ENCODE measurements around the gene TAS1R3. TPM values are rescaled to one million over a fixed set of nuclear protein-coding genes. Genes with fewer than 3 reads are reported as not detected.

The TAS1R3 gene
- total RNA-seq, 1 experiment from 2014 or later = 0.07 TPM

DNA sequence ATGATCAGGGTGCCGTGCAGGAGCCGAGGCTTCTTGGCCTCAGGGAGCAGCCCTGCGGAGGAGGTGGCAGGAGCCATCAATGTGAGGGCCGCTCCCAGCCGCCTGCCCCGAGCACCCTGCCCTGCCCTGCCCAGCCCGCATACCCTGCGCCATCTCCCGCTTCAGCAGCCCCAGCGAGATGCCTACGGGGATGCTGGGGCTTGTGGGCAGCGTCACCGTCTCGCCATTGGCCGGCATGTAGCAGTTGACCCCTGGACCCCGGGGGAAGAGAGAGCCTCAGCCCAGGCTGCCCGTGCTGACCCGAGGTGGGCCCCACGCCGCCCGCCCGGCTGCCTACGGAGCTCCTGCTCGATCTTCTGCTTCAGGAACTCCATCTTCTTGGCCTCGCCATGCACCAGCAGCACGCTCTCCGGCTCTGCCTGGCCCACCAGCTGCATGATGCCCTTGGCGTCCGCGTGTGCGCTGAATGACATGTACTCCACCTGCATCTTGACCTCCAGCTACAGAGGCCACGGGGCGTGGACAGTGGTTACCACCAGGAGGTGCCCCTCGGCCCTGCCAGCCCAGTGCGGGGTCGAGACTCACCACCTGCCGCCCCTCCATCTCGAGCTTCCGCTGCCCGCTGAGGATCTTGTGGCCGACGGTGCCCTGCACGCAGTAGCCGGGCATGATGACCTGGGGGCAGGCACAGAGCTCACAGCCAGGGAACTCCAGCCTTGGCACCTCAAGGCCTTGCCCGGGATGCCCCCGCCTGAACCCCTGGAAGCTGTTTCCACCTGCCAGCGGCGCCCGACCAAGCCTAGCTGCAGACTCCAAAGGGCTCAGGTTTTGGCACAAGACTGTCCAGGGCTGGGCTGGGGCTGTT, 18.4 kb upstream of the TAS1R3 start:
- H3K9ac ChIP-seq (ENCODE audit: low read length) = no peak overlapping the region
- no TSS peak for BruUV-seq (replicated peaks)

DNA sequence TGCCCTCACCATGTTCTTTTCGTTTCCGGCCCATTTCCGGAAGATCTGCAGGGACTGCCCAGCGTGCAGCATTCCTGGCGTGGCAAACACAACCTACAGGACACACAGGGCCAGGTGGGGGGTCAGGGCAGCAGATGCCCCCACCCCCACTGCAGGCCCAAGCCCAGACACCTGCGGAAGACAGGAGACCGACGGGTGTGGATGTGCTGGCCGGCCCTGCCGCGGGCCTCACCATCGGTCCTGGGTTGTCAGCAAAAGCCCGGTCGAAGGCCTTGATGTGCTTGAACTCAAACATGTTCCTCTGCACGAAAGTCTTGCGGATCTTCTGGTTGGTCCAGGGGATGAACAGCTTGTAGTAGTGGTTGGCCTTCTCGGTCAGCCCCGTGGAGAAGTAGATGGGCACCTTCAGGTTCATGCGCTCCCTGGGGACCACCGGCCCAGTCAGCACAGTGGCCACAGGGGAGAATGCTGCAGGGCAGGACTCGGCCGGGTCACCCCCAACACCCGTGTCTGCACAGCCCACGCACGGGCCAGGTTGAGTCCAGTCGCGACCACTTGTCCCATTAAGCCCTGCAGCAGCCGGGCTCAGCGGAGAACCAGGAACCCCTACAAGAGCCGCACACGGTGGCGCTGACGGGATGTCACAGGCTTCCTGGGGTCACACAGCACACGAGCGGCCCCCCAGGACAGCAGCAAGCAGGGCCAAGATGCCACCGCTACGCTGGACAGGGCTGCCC, 17.4 kb upstream of the TAS1R3 start:
- ChIA-PET POLR2A (no interaction called here), RAD21 (ENCODE audit: low non-redundant PET in 1 of 2, low total read pairs in 2 of 2, uncharacterized antibody in 2 of 2, unreplicated experiment in 2 of 2) (no interaction called here), CTCF (no interaction called here)
- ATAC-seq = no peak
- no peak overlapping the region for H2AFZ ChIP-seq (ENCODE audit: low read depth, low read length, poor library complexity, severe bottlenecking)
- intact Hi-C loops (cut with micrococcal nuclease) = no loop called here
- no peak overlapping the region for H3K4me3 ChIP-seq (replicated peaks in 1 of 2; ENCODE audit: low read depth in 1 of 2, low read length in 2 of 2)
- H3K36me3 ChIP-seq (ENCODE audit: control insufficient read depth in 1 of 2, insufficient read depth in 2 of 2, low read length in 2 of 2) = peaks cover 19 to 39% of the 10 kb centered on the region in 2 experiments
- H3K9me3 ChIP-seq (ENCODE audit: control insufficient read depth in 1 of 2, insufficient read depth in 1 of 2, low read depth in 1 of 2, low read length in 2 of 2) = no peaks in the 10 kb centered on the region
- H4K20me1 ChIP-seq (ENCODE audit: insufficient read depth) = peaks cover 5% of the 10 kb centered on the region; the same call in 1 of the 2 replicates
- H3K79me2 ChIP-seq (ENCODE audit: insufficient read depth, low read length) = peaks cover 88% of the 10 kb centered on the region
- no peaks in the 10 kb centered on the region for H3K9me2 ChIP-seq (ENCODE audit: insufficient read depth)
- H3K9ac ChIP-seq (ENCODE audit: low read length) = no peak overlapping the region
- no peak overlapping the region for H3K4me2 ChIP-seq (ENCODE audit: low read length)
- peaks cover 20 to 42% of the 10 kb centered on the region in 2 experiments for H3K4me1 ChIP-seq (ENCODE audit: control insufficient read depth in 1 of 2, insufficient read depth in 2 of 2, low read length in 2 of 2)
- no TSS peak for BruUV-seq (replicated peaks)
- H3K27ac ChIP-seq (ENCODE audit: low read depth, low read length) = peak overlapping the region; percentile 29; the same call in 1 of the 2 replicates
- TF ChIP-seq SIN3A (IDR thresholded peaks at IDR 0.05; ENCODE audit: low read depth) (no peak), EZH2 (IDR thresholded peaks at IDR 0.05) (no peak), SRF (IDR thresholded peaks at IDR 0.05; ENCODE audit: low read depth) (no peak), POLR2A (IDR thresholded peaks at IDR 0.05; ENCODE audit: borderline replicate concordance, extremely low read depth, insufficient read depth, insufficient read length) (no peak)
- TF ChIP-seq, protein P1, sequence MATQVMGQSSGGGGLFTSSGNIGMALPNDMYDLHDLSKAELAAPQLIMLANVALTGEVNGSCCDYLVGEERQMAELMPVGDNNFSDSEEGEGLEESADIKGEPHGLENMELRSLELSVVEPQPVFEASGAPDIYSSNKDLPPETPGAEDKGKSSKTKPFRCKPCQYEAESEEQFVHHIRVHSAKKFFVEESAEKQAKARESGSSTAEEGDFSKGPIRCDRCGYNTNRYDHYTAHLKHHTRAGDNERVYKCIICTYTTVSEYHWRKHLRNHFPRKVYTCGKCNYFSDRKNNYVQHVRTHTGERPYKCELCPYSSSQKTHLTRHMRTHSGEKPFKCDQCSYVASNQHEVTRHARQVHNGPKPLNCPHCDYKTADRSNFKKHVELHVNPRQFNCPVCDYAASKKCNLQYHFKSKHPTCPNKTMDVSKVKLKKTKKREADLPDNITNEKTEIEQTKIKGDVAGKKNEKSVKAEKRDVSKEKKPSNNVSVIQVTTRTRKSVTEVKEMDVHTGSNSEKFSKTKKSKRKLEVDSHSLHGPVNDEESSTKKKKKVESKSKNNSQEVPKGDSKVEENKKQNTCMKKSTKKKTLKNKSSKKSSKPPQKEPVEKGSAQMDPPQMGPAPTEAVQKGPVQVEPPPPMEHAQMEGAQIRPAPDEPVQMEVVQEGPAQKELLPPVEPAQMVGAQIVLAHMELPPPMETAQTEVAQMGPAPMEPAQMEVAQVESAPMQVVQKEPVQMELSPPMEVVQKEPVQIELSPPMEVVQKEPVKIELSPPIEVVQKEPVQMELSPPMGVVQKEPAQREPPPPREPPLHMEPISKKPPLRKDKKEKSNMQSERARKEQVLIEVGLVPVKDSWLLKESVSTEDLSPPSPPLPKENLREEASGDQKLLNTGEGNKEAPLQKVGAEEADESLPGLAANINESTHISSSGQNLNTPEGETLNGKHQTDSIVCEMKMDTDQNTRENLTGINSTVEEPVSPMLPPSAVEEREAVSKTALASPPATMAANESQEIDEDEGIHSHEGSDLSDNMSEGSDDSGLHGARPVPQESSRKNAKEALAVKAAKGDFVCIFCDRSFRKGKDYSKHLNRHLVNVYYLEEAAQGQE (IDR thresholded peaks at IDR 0.05; ENCODE audit: low read depth) = no peak
- H3K27me3 ChIP-seq (ENCODE audit: insufficient read depth, low read length) = no peaks in the 10 kb centered on the region
- DNase-seq (ENCODE audit: low read depth, low spot score) = no peak

More for the DNA sequence above, 18.4 kb upstream of the TAS1R3 start:
- RAD21 ChIA-PET (ENCODE audit: low non-redundant PET in 1 of 2, low total read pairs in 2 of 2, uncharacterized antibody in 2 of 2, unreplicated experiment in 2 of 2) = no interaction called here
- Histone ChIP-seq H3K4me3 (replicated peaks in 1 of 2; ENCODE audit: low read depth in 1 of 2, low read length in 2 of 2) (no peak overlapping the region), H3K9me3 (ENCODE audit: control insufficient read depth in 1 of 2, insufficient read depth in 1 of 2, low read depth in 1 of 2, low read length in 2 of 2) (no peaks in the 10 kb centered on the region), H3K36me3 (ENCODE audit: control insufficient read depth in 1 of 2, insufficient read depth in 2 of 2, low read length in 2 of 2) (peaks cover 19 to 39% of the 10 kb centered on the region in 2 experiments), H3K79me2 (ENCODE audit: insufficient read depth, low read length) (peaks cover 79% of the 10 kb centered on the region), H3K4me1 (ENCODE audit: control insufficient read depth in 1 of 2, insufficient read depth in 2 of 2, low read length in 2 of 2) (peaks cover 11 to 32% of the 10 kb centered on the region in 2 experiments), H3K27ac (ENCODE audit: low read depth, low read length) (peak overlapping the region; percentile 29; the same call in 1 of the 2 replicates), H3K27me3 (ENCODE audit: insufficient read depth, low read length) (no peaks in the 10 kb centered on the region), H3K4me2 (ENCODE audit: low read length) (no peak overlapping the region), H3K9me2 (ENCODE audit: insufficient read depth) (no peaks in the 10 kb centered on the region), H4K20me1 (ENCODE audit: insufficient read depth) (peaks cover 3% of the 10 kb centered on the region; the same call in 1 of the 2 replicates), H2AFZ (ENCODE audit: low read depth, low read length, poor library complexity, severe bottlenecking) (no peak overlapping the region)
- ATAC-seq (no peak), DNase-seq (ENCODE audit: low read depth, low spot score) (no peak)
- TF ChIP-seq ELF1 (IDR thresholded peaks at IDR 0.05; ENCODE audit: borderline replicate concordance, low read depth) (no peak), CBX3 (IDR thresholded peaks at IDR 0.05; ENCODE audit: low read depth) (no peak), EZH2phosphoT487 (IDR thresholded peaks at IDR 0.05; ENCODE audit: borderline replicate concordance) (no peak), POLR2AphosphoS5 (IDR thresholded peaks at IDR 0.05; ENCODE audit: low read depth, low read length) (no peak), RAD21 (IDR thresholded peaks at IDR 0.05; ENCODE audit: low read depth) (no peak), POLR2A (IDR thresholded peaks at IDR 0.05; ENCODE audit: borderline replicate concordance, extremely low read depth, insufficient read depth, insufficient read length) (no peak), ZNF274 (IDR thresholded peaks at IDR 0.05; ENCODE audit: low read depth, low read length) (no peak)
- TF ChIP-seq, protein P2, sequence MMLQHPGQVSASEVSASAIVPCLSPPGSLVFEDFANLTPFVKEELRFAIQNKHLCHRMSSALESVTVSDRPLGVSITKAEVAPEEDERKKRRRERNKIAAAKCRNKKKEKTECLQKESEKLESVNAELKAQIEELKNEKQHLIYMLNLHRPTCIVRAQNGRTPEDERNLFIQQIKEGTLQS (IDR thresholded peaks at IDR 0.05) = no peak
- CTCF ChIA-PET = no interaction called here
- POLR2A ChIA-PET = no interaction called here
- intact Hi-C loops (cut with micrococcal nuclease) = no loop called here

Measured in HCT116 (cell line).